NK-92 (cell line): ENCODE results near the gene ZNF76.

ENCODE experiments used
- DNase-seq: peaks from one replicate; lab custom pipeline; 2025; ENCODE audit not compliant: unreplicated experiment; lab: John Stamatoyannopoulos, UW

Gene ZNF76

DNA sequence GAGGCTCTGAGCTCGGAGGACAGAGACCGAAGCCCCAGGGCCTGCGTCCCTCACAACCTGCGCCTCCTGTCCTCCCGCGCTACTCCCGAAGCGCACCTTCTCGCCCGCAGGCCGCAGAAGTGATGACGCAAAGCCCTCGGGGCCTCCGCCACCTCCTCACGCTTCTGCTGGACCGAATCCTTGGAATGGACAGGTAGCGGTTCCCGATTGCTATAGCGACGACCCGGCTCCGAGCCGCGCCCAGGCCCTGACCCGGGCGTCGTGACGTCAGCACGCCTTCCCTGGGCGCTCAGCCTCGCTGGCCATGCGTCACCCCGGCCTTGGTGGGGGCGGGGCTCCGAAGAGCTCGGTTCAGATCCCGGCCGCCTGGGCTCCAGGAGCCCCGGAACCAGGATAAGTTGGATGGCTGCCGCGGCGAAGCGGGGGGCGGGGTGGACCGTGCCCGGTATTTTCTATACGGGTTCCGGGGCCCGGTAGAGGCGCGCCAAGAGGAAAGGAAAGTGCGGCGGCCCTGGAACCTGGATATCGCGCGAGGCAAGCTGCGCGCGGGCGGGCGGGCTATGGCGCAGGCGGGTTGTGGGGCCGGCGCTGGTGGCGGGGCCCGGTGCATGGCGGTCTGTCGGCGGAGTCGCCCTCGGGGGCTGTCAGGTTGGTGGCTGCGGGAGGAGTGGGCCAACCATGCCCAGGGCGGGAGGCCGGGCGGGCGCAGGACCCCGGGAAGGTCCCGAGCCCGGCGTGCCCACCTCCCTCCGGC, at the start of gene ZNF76:
Gene ZNF76, plus strand, starts transcription at position 542 of the 754 bp plus-strand sequence. CDS start 21,417 bp downstream, outside the sequence.
- peak; percentile 35 for DNase-seq

GRCh38 chr6:35213298-35213791, 46.2 kb upstream of the ZNF76 start:
- no peak for DNase-seq

GRCh38 chr6:35213824-35214756, 45.4 kb upstream of the ZNF76 start, which contains the start of gene SCUBE3:
Gene SCUBE3, plus strand, starts transcription at chr6:35213956. Its CDS starts 463 bp downstream, at chr6:35214419.
- no peak for DNase-seq

DNA sequence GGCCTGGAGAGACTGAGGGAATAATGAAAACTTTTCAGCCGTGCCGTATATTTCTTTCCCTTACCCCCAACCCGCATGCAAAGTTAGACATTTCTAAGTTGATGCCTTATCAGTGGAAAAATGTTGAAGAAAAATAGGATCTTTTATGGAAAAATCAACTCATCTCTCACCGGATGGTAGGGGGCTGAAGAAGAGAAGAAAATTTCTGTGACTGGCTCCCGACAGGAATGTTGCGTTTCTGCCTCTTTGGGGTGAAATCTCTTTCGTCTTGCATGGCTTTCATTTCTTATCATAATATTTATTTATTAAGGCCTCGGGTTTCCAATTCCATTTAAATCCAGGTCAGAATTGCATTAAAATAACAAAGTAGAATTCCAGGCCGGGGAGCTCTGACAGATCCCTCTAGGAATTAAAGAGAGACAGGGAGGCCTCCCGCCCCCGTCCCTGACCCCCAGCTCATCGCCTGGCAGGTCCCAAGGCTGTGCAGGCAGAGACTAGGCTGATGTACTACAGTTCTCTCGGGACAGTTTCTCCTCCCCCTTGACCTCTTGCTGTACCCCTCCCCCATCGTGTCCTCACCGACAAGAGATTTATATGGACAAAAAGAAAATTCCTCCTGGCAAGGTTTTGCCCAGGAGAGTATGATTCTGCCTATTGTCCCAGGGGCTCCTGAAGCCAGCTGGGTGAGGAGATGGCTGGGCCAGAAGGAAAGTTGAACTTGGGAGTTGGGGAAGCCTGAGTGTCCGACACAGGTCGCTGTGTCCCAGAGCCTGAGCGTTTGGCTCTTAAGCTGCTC, 44.5 kb upstream of the ZNF76 start:
- DNase-seq = no peak

DNA sequence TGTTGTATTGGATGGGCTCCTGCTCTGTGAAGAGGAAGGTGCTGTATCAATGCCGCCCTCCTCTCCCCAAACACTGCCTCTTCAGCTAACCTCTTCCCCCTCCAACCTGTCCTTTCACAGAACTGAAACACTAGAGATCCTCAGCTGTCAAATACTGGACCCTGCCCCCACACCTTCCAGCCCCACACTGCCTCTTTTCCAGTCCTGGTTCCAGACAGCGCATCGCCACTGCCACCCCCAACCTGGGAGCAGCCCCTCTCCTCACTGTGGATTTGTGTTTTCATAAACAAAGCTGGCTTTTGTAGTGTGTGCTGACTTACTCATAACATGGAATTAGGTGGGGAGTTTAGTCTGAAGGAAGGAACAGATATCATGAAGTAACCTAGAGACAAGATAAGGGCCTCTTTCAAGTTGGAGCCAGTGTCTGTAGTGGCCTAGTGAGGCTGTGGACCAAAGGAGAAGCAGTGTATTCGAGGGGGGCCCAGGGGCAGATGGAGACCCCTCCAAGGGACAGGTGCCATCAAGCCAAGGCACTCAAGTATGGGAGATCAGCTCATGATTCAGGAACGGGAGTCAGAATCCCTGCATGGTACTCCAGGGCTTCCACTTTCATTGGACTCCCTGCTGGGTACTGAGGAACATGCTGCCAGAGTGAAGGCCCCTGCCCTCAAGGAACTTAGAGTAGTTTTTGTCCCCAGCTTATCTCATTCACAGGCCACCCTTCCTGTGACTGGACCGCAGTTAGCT, 43.7 kb upstream of the ZNF76 start:
- DNase-seq = no peak

DNA sequence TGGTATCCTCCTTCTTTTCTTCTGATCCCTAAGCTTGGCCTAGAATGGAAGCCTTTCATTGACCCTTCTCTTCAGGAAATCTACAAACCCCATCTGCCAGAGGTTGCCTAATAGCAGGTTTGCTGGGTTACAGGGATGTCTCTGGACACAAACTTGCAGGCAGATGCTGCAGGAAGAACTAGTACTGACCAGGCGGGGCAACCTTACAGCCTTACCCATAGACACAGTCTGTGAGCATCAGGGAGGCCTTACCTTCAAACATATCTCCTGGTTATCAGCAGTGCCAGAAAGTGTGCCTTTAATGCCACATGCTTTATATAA, 43.2 kb upstream of the ZNF76 start:
- DNase-seq = no peak

DNA sequence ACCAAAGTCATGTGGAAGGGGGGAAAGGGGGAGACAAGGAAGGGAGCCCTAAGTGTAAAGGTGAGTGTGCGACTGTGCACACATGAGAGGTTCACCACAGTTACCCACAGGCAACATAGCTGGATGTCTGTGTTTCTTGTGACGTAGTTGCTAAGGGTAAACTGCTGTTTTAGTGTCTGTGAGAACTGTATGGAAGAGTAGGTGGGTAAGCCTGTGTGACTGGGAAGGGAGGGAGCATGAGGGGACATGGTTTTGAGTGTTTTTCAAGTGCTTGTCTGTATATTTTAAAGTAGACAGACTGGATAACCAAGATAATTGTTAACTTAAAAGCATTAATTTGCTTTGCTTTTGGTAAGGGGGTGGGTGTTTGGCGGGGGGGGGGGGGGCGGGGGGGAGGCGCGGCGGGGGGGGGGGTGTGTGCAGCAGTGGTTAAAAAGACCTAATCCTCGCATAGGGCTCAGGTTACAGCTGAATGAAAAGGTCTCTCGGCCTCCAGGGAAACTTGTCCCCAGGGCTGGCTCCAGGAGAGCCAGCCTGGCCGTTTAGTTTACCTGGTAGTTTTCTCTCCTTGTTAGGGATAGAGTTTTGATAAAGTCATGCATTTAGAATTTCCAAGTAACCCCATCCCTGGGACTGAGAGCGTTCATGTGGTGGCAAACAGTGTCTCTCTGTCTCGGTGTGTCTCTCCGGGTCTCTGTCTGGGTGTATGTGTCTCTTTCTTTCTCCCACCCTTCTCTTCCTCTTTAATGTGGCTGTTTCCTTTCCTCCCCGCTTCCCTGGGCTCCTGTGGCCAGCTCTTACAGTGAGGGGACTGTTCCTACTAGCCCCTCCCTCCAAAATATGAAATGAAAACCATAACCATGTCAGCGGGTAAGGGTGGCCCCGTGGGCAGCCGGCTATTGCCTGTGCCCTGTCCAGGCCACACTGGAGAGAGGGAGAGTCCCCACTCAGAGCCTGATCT, 42.4 kb upstream of the ZNF76 start:
- no peak for DNase-seq

DNA sequence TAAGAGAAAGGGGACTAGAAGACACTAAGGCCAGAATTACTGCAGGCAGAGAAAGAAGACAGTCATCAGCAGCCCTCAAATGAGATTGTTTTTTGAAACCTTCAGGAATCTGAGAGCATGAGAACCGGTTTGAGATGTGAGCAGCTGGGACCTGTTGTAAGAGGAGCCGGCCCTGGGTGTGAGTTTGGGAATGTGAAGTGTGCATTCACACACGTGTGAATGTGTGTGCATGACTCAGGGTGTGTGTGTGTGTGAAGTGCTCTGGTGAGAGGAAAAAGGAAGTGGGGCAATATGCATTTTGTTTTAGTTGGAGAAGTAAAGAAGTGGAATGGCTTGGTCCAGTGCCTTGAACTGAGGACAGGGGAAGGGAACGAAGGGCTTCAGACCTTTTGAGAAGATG, 41.5 kb upstream of the ZNF76 start:
- no peak for DNase-seq

DNA sequence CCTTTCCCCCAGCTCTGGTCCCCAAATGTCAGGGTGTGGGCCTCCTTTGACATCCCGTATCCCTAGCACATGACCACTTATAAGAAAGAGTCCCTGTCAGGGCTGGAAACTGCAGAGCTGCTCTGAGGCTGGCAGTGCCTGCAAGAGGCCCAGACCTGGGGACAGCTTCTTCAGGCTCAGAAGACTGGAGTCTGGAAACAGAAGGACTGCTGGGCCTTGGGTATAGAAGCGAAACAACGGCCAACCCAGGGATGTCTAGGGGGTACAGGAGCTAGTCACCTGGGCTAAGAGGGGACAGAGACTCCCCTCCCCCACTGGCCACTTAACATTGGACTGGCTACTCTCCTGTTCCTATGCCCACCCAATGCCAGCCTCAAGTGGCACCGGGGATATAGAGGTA, 41.1 kb upstream of the ZNF76 start:
- no peak for DNase-seq

DNA sequence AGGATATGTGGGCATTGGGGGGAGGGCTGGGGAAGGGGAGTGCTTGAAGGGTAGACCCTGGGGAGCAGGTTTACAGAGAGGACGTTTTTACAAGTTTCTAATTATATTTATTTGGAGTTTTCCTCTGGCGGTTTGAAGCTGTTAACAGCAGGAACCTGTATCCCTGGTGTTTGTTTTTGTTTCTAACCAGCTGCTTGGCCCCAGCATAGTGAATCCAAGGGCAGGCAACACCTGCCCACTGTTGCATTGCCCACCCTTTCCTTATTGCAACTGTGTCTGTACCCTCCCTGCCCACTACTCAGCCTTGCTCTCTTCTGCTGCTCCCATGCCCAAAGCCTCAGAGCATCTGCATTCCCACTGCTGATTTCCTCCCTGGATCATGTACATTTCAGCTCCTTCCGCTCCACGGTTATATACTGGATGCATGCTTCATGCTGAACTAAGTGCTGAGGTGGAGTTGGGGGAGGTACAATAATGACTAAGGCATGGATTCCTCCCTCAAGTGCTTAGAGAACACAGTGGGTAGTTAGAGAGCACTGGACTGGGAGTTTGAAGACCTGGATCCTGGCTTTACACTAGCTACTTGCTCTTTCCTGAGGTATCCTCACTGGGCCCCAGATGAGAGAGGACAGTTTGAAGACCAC, 39.7 kb upstream of the ZNF76 start:
- DNase-seq = no peak

DNA sequence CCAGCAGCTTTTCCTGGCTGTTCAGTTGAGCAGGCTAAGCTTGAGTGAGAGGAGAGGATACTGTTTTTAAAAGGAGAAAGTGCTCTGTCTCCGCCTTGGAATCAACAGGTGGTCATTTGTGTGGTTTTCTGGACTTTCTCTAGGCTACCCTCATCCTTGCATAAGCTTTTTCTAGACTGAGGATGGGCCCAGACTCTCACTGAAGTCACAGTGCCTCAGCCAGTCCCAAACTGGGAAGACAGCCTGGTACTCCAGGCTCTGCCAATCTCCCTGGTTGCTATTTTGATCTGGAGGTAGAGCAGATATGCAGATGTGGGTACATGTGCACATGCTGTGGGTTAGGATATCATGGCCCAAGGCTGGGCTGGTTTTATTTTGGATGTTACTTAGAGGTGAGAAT, 38.8 kb upstream of the ZNF76 start:
- DNase-seq = no peak

DNA sequence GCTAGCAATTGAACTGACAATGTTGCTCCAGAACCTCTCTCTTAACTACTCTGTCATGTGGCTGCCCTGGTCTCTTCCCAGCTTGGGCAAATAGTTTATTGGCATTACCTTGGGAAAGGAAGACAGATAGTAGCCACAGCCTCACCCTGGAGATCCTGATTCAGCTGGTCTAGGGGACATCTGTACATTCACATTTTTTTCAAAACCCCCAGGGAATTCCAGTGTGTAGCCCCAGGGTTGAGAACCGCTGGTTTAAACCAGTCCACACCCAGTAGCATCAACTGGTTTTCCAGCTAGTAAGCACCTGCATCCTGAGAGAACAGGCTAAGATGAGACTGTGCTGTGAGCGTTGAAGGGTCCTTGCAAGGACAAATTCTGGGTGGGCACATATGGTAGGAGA, 36.1 kb upstream of the ZNF76 start:
- DNase-seq = no peak

GRCh38 chr6:35224720-35225119, 34.8 kb upstream of the ZNF76 start:
- DNase-seq = no peak

- no peak for DNase-seq
Observed at GRCh38 chr6:35228481-35228880, 31.1 kb upstream of the ZNF76 start.

- DNase-seq = no peak
Observed at GRCh38 chr6:35229304-35229703, 30.2 kb upstream of the ZNF76 start.

- no peak for DNase-seq
Observed at GRCh38 chr6:35230498-35230897, 29.0 kb upstream of the ZNF76 start.

- DNase-seq = no peak
Observed at GRCh38 chr6:35230950-35231349, 28.6 kb upstream of the ZNF76 start.

DNA sequence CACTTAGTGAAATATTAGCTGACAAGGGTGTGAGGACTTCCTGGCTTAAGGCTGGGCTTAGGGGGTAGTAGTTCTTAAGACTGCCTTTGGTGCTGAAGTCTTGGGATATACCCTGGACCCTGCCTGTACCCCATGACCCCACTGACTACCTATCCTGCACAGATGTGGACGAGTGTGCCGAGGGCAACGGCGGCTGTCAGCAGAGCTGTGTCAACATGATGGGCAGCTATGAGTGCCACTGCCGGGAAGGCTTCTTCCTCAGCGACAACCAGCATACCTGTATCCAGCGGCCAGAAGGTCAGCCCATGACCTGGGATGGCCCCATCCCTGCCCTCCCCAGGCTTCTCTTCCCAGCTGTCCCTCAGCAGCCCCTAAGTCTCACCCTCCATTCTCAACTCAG, 28.0 kb upstream of the ZNF76 start:
- DNase-seq = no peak

DNA sequence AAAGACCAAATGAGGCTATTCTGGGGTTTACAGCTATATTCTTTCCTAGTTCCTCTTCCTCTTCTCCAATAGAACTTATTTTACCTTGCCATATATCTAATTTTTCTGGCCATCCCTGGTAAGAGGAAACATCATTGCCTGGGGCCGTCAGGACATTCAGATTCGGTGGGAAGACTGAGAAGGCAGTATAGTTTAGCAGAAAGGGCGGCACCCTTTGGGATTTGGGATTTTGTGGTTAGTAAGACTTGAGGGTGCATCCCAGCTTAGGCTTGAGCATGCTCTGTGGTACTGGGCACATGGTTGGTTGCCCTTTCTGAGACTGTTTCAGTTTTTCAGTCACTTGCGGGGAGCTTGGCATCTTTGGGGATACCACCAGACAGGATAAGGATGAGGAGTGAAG, 24.6 kb upstream of the ZNF76 start:
- DNase-seq = no peak
